Measurements from ENCODE around the gene TTPAL.

Gene TTPAL

DNA sequence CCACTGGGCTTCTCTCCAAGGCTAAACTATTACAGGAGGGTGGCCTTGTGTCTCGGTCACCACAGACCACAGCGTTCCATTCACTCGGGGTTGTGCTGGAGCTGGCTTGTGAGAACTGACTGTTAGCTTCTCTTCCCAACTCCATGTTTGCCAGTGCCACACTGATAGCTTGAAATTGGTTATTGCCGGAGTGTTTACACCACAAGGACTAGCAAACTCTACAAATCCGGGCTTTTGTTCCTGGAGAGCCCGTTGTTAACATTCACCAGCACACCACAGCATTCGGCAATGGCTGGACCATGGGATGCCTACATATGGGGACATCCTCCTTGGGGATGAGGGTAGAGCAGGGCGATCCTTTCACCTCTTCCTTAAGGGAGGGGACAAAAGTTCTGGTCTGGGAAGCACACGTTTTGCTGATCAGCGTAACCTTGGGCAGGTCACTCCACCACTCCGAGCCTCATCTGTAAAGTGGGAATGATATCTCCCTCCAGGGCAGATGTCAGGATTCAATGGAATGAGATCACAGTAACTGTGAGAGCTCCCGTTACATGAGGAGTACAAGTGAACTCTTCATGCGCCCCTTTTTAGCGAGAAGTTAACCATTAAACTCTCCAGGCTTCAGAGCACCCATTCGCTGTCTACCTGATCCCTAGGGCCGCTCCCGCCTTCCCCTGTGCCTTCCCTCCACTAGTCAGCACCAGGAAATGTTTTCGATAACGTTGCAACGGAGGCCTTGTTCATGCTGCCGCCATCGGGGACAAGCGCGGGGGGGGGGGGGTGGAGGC, 41.7 kb upstream of the TTPAL start:
- TF ChIP-seq, protein P1, sequence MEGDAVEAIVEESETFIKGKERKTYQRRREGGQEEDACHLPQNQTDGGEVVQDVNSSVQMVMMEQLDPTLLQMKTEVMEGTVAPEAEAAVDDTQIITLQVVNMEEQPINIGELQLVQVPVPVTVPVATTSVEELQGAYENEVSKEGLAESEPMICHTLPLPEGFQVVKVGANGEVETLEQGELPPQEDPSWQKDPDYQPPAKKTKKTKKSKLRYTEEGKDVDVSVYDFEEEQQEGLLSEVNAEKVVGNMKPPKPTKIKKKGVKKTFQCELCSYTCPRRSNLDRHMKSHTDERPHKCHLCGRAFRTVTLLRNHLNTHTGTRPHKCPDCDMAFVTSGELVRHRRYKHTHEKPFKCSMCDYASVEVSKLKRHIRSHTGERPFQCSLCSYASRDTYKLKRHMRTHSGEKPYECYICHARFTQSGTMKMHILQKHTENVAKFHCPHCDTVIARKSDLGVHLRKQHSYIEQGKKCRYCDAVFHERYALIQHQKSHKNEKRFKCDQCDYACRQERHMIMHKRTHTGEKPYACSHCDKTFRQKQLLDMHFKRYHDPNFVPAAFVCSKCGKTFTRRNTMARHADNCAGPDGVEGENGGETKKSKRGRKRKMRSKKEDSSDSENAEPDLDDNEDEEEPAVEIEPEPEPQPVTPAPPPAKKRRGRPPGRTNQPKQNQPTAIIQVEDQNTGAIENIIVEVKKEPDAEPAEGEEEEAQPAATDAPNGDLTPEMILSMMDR (IDR thresholded peaks at IDR 0.05; ENCODE audit: low read length, missing control alignments), result no peak
- DNase-seq (ENCODE audit: low read depth), result no peak
- H3K4me3 ChIP-seq (replicated peaks; ENCODE audit: low read depth, low read length), result no peak overlapping the region

DNA sequence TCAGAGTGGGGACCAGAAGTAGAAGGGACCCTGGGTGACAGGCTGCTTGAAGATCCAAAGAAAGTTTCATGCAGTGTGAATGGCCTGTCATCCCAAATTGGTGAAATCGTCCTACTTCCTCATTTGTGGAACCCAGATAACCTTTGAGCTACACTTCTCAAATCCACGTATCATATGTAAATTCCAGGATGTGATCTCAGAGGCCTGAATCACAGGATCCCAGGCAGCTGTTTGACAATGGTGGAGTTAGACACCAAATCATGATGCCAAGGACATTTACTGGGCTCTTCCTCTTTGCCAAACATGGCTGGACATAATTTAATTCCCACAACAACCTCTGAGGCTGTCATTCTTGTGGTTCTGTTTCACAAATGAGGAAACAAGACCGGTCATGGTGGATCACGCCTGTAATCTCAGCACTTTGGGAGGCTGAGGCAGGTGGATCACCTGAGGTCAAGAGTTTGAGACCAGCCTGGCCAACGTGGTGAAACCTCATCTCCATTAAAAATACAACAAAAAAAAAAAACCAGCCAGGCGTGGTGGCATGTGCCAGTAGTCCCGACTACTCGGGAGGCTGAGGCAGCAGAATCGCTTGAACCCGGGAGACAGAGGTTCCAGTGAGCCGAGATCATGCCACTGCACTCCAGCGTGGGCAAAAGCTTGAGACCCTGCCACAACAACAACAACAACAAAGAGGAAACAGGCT, 39.9 kb upstream of the TTPAL start:
- peak; percentile 5 for DNase-seq (ENCODE audit: low read depth)
- TF ChIP-seq, protein P1 (IDR thresholded peaks at IDR 0.05; ENCODE audit: low read length, missing control alignments), result no peak

DNA sequence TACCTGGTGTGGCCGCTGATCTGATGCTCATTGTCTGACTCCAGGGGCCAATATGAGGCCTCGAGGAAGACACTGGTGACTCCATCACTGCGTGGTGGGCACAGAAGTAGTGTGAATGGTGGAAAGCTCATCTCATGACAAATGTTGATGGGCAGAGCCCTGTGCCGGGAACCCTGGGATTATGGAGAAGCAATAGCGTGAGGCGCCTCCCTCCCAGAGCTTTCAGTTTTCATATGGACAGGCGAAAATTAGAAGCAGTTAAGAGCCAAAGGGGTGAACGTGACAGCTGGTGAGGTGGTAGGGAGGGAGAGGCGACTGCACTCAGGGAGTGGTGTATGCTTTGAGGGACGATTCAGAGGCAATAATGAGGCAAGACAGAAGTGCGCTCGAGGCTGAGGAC, 39.3 kb upstream of the TTPAL start:
- TF ChIP-seq, protein P1 (IDR thresholded peaks at IDR 0.05; ENCODE audit: low read length, missing control alignments), result no peak
- H3K4me3 ChIP-seq (replicated peaks; ENCODE audit: low read depth, low read length), result no peak overlapping the region
- no peak for DNase-seq (ENCODE audit: low read depth)

More for the DNA sequence above, 39.9 kb upstream of the TTPAL start:
- no peak overlapping the region for H3K4me3 ChIP-seq (replicated peaks; ENCODE audit: low read depth, low read length)

DNA sequence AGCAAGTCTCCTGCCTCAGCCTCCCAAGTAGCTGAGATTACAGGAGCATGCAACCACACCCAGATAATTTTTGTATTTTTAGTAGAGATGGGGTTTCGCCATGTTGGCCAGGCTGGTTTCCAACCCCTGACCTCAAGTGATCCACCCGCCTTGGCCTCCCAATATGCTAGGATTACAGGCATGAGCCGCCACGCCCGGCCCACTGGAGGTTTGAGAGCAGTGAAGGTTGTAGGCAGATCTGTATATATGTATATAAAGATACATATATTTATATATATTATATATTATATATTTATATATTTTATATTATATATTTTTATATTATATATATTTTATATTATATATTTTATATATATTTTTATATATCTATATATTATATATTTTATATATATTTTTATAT, 38.2 kb upstream of the TTPAL start:
- no peak for DNase-seq (ENCODE audit: low read depth)
- no peak overlapping the region for H3K4me3 ChIP-seq (replicated peaks; ENCODE audit: low read depth, low read length)
- TF ChIP-seq, protein P1 (IDR thresholded peaks at IDR 0.05; ENCODE audit: low read length, missing control alignments), result no peak

DNA sequence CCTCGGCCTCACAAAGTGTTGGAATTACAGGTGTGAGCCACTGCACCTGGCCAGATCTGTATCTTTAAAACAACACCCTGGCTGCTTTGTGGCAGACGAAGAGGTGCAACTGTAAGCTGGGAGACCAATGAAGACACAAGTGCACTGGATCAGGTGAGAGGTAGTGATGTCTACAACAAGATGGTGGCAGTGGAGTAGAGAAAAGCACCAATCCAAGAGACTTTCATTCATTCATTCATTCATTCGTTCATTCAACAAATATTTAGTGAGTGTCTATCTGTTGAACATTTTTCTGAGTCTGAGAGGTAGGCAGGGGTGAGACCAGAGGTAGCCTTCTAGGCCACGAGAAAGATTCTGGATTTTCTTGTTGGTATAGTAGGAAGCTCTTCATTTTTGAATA, 36.9 kb upstream of the TTPAL start:
- TF ChIP-seq, protein P1 (IDR thresholded peaks at IDR 0.05; ENCODE audit: low read length, missing control alignments), result no peak
- H3K4me3 ChIP-seq (replicated peaks; ENCODE audit: low read depth, low read length), result no peak overlapping the region
- DNase-seq (ENCODE audit: low read depth), result no peak

DNA sequence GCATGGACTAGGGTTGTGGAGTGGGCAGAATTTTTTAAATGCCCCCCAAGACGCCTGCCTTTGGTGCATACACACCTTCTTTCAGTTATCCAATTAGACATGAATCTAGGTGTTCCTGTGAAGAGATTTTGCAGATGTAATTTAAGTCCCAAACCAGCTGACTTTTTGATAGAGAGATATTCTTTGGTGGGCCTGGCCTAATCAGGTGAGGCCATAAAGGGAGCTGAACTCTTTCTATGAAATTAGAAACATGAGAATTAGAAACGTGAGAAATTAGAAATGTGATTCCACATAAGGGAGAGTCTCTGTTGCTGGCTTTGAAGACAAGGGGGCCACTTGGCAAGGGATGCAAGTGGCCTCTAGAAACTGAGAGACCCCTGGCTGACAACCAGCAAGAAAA, 36.4 kb upstream of the TTPAL start:
- H3K4me3 ChIP-seq (replicated peaks; ENCODE audit: low read depth, low read length), result no peak overlapping the region
- TF ChIP-seq, protein P1 (IDR thresholded peaks at IDR 0.05; ENCODE audit: low read length, missing control alignments), result no peak
- no peak for DNase-seq (ENCODE audit: low read depth)

All from fibroblast of pulmonary artery (primary cell).